A673 (cell line): ENCODE data around the gene EVX2. TPM values are rescaled to one million over a fixed set of nuclear protein-coding genes. Genes with fewer than 3 reads are reported as not detected.

Experiments
- BruUV-seq: library from RNA; stranded (reverse); fragments of 400-500 nt; replicated peaks from 2 replicates; lab custom pipeline; 2021; lab: Mats Ljungman, UMichigan
- CTCF ChIA-PET: fragments of 300-600 bp; sonication (Branson Sonifier 250); formaldehyde crosslinking; loops from one replicate; lab custom pipeline; 2022; ENCODE audit warnings: antibody characterized with exemption; lab: Charles Lee
- POLR2A ChIA-PET: fragments of 300-600 bp; sonication (Branson Sonifier 250); formaldehyde crosslinking; loops from one replicate; lab custom pipeline; 2022; ENCODE audit warnings: antibody characterized with exemption; ENCODE audit not compliant: low non-redundant PET; lab: Charles Lee
- DNase-seq: peaks from one replicate; pipeline ENCODE4 v3.0.0-alpha.2; 2015; ENCODE audit warnings: low spot score
- H3K27ac ChIP-seq: fragments of 200-600 bp; sonication (generic); 2 replicates; pipeline ENCODE4 v1.5.1; 2016; ENCODE audit warnings: mixed run types, low read depth, mild to moderate bottlenecking, mixed read lengths, antibody characterized with exemption, low read length; ENCODE audit not compliant: poor library complexity, severe bottlenecking
- H3K27me3 ChIP-seq: fragments of 200-600 bp; sonication (generic); replicated peaks from 2 replicates; pipeline ENCODE4 v1.6.1; 2017; ENCODE audit warnings: mixed run types, low read depth, mild to moderate bottlenecking, mixed read lengths, antibody characterized with exemption, low read length; ENCODE audit not compliant: insufficient read depth, poor library complexity
- H3K36me3 ChIP-seq: fragments of 200-600 bp; sonication (generic); 2 replicates; pipeline ENCODE4 v1.6.1; 2016; ENCODE audit warnings: mixed run types, mild to moderate bottlenecking, mixed read lengths, antibody characterized with exemption, low read length; ENCODE audit not compliant: insufficient read depth, poor library complexity, severe bottlenecking
- H3K4me1 ChIP-seq: fragments of 200-600 bp; sonication (generic); 2 replicates; pipeline ENCODE4 v1.6.1; 2017; ENCODE audit warnings: mixed run types, mild to moderate bottlenecking, mixed read lengths, antibody characterized with exemption, low read length; ENCODE audit not compliant: insufficient read depth, poor library complexity, severe bottlenecking
- H3K4me3 ChIP-seq: fragments of 200-600 bp; sonication (generic); 2 replicates; pipeline ENCODE4 v1.5.1; 2016; ENCODE audit warnings: low read depth, mixed run types, mild to moderate bottlenecking, mixed read lengths, low read length; ENCODE audit not compliant: poor library complexity, severe bottlenecking
- H3K9me3 ChIP-seq: fragments of 200-600 bp; sonication (generic); 2 replicates; pipeline ENCODE4 v1.6.1; 2016; ENCODE audit warnings: mixed run types, low read depth, mild to moderate bottlenecking, mixed read lengths, antibody characterized with exemption, low read length; ENCODE audit not compliant: poor library complexity, severe bottlenecking
- EZH2 ChIP-seq: fragments of 200-600 bp; sonication (generic); IDR thresholded peaks from 2 replicates; pipeline ENCODE4 v1.6.1; 2017; ENCODE audit warnings: borderline replicate concordance, low read depth, mild to moderate bottlenecking, mixed read lengths, antibody characterized with exemption, low read length; ENCODE audit not compliant: poor library complexity, severe bottlenecking
- intact Hi-C: fragments of 100-400 bp; cut with micrococcal nuclease; formaldehyde crosslinking; loops from one replicate; pipeline ENCODE4 v1.10.0; 2022; ENCODE audit not compliant: unreplicated experiment
- total RNA-seq: library from RNA; stranded (reverse); gene quantifications from 2 replicates; pipeline ENCODE4 v1.2.3, GENCODE V29; 2021
- TF ChIP-seq, protein P1 (sequence below): fragments of 300-800, 200-600 bp; sonication (generic); conservative IDR thresholded peaks from 2 replicates; pipeline ENCODE4 v1.5.1; 2017; ENCODE audit warnings: low read depth, mild to moderate bottlenecking, antibody characterized with exemption, low read length, moderate library complexity, mixed read lengths

The EVX2 gene
- total RNA-seq, 1 experiment from 2014 or later = 0.41 TPM

GRCh38 chr2:176076063-176076462, 7.7 kb downstream of the EVX2 start:
- H3K27me3 ChIP-seq = peaks cover 87% of the 10 kb centered on the region

DNA sequence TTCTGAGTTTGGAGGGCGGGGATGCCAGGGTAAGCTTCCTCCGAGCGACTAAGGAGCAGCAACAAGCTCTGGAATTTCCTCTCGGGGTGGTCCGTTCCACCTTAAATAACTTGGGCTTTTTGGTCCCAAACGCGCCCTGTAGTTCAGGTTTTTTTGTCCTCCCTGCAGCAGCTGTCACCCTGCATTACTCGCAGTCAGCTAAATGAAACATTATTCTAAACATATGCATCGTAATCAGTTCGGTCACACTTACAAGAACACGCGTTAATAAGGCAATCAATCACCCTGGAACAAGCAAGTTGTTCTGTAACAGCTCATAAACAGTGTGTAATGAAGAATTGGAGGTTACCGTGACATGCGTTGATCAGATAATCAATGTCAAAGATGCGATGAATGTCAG, 8.3 kb downstream of the EVX2 start:
- BruUV-seq = no TSS peak
- peaks cover 87% of the 10 kb centered on the region for H3K27me3 ChIP-seq
- no peaks in the 10 kb centered on the region for H3K9me3 ChIP-seq
- intact Hi-C loops = no loop called here
- H3K36me3 ChIP-seq = no peaks in the 10 kb centered on the region
- TF ChIP-seq EZH2 = no peak
- TF ChIP-seq, protein P1, sequence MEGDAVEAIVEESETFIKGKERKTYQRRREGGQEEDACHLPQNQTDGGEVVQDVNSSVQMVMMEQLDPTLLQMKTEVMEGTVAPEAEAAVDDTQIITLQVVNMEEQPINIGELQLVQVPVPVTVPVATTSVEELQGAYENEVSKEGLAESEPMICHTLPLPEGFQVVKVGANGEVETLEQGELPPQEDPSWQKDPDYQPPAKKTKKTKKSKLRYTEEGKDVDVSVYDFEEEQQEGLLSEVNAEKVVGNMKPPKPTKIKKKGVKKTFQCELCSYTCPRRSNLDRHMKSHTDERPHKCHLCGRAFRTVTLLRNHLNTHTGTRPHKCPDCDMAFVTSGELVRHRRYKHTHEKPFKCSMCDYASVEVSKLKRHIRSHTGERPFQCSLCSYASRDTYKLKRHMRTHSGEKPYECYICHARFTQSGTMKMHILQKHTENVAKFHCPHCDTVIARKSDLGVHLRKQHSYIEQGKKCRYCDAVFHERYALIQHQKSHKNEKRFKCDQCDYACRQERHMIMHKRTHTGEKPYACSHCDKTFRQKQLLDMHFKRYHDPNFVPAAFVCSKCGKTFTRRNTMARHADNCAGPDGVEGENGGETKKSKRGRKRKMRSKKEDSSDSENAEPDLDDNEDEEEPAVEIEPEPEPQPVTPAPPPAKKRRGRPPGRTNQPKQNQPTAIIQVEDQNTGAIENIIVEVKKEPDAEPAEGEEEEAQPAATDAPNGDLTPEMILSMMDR = no peak
- peak; percentile 63 for DNase-seq
- H3K4me3 ChIP-seq = peak overlapping the region; percentile 5
- CTCF ChIA-PET = interaction anchor here (0.5 kb wide), 1 partner anchor 746 kb away, joined by 3 read pairs; no protein-coding TSS in a partner anchor
- POLR2A ChIA-PET = no interaction called here
- H3K4me1 ChIP-seq = peaks cover 22% of the 10 kb centered on the region
- H3K27ac ChIP-seq = no peak overlapping the region

More at GRCh38 chr2:176076063-176076462, 7.7 kb downstream of the EVX2 start:
- no TSS peak for BruUV-seq
- ChIA-PET POLR2A (no interaction called here), CTCF (no interaction called here)
- no peaks in the 10 kb centered on the region for H3K36me3 ChIP-seq
- no peak for DNase-seq
- intact Hi-C loops = no loop called here
- H3K27ac ChIP-seq = no peak overlapping the region
- TF ChIP-seq EZH2 = no peak
- TF ChIP-seq, protein P1 = no peak
- H3K4me1 ChIP-seq = peaks cover 28% of the 10 kb centered on the region
- no peak overlapping the region for H3K4me3 ChIP-seq
- H3K9me3 ChIP-seq = no peaks in the 10 kb centered on the region

DNA sequence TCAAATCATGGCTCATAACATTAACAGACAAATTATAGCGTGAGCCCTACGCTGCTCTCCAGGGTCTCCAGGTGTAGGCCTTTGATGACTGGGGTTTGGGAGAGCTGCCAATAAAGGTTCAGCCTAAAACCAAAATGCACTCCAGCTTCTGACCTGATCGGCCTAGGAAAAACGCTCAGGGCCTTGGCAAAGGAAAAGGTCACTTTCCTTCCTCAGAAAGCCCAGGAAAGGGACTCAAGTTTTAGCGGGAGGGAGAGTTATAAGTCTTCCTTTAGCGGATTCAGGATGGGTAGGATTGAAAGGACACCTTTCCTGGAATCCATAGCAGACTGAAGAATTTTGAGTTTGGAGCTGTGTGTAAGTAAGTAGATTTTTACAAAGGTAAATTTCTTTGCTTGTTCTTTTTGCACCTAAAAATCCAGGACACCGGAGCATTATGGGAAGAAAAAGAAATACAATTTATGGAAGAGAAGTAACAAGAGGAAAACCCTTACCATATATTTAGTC, 8.8 kb downstream of the EVX2 start:
- TF ChIP-seq, protein P1 = no peak
- TF ChIP-seq EZH2 = no peak
- H3K4me3 ChIP-seq = no peak overlapping the region
- peaks cover 21% of the 10 kb centered on the region for H3K4me1 ChIP-seq
- peaks cover 91% of the 10 kb centered on the region for H3K27me3 ChIP-seq
- BruUV-seq = no TSS peak
- intact Hi-C loops = no loop called here
- ChIA-PET CTCF (interaction anchor here (0.5 kb wide), 1 partner anchor 745 kb away, joined by 3 read pairs; no protein-coding TSS in a partner anchor), POLR2A (no interaction called here)
- H3K36me3 ChIP-seq = no peaks in the 10 kb centered on the region
- no peak for DNase-seq
- no peaks in the 10 kb centered on the region for H3K9me3 ChIP-seq
- H3K27ac ChIP-seq = no peak overlapping the region
